ENCODE results near the gene MYOCD. TPM values are rescaled to one million over a fixed set of nuclear protein-coding genes. Genes with fewer than 3 reads are reported as not detected.

Gene MYOCD
- total RNA-seq, 1 experiment from 2014 or later, result not detected

- BruUV-seq (replicated peaks), result no TSS peak
- peaks cover 4% of the 10 kb centered on the region for H3K4me1 Mint-ChIP-seq (ENCODE audit: insufficient read depth, unreplicated experiment)
These were observed 72.9 kb downstream of the MYOCD start for GRCh38 chr17:12738624-12739023.

GRCh38 chr17:12739500-12739899 lies 73.8 kb downstream of the MYOCD start:
- CTCF ChIA-PET, result interaction anchor here (0.6 kb wide), 1 partner anchor 507 kb away, joined by 3 read pairs; no protein-coding TSS in a partner anchor
- TF ChIP-seq CTCF (IDR thresholded peaks at IDR 0.05; ENCODE audit: unreplicated experiment), result no peak
- no peak overlapping the region for H3K4me3 Mint-ChIP-seq (ENCODE audit: unreplicated experiment)
- peaks cover 31% of the 10 kb centered on the region for H3K27me3 Mint-ChIP-seq (ENCODE audit: insufficient read depth, unreplicated experiment)
- peaks cover 4% of the 10 kb centered on the region for H3K4me1 Mint-ChIP-seq (ENCODE audit: insufficient read depth, unreplicated experiment)
- POLR2A ChIA-PET, result no interaction called here
- no peaks in the 10 kb centered on the region for H3K36me3 Mint-ChIP-seq (ENCODE audit: insufficient read depth, unreplicated experiment)
- no peak overlapping the region for H3K27ac Mint-ChIP-seq (ENCODE audit: low read depth, unreplicated experiment)
- H3K9me3 Mint-ChIP-seq (ENCODE audit: unreplicated experiment), result no peaks in the 10 kb centered on the region
- no peak for DNase-seq (ENCODE audit: unreplicated experiment)
- BruUV-seq (replicated peaks), result no TSS peak
- intact Hi-C loops (cut with micrococcal nuclease), result no loop called here

More at GRCh38 chr17:12738624-12739023, 72.9 kb downstream of the MYOCD start:
- H3K36me3 Mint-ChIP-seq (ENCODE audit: insufficient read depth, unreplicated experiment), result no peaks in the 10 kb centered on the region
- TF ChIP-seq CTCF (IDR thresholded peaks at IDR 0.05; ENCODE audit: unreplicated experiment), result no peak
- no peak overlapping the region for H3K27ac Mint-ChIP-seq (ENCODE audit: low read depth, unreplicated experiment)
- H3K27me3 Mint-ChIP-seq (ENCODE audit: insufficient read depth, unreplicated experiment), result peaks cover 31% of the 10 kb centered on the region
- ChIA-PET CTCF (interaction anchor here (0.7 kb wide), 1 partner anchor 14 kb away, joined by 3 read pairs; no protein-coding TSS in a partner anchor), POLR2A (no interaction called here)
- H3K9me3 Mint-ChIP-seq (ENCODE audit: unreplicated experiment), result no peaks in the 10 kb centered on the region
- no peak for DNase-seq (ENCODE audit: unreplicated experiment)
- intact Hi-C loops (cut with micrococcal nuclease), result no loop called here
- H3K4me3 Mint-ChIP-seq (ENCODE audit: unreplicated experiment), result no peak overlapping the region

GRCh38 chr17:12743046-12743445 lies 77.4 kb downstream of the MYOCD start:
- Mint-ChIP-seq H3K36me3 (ENCODE audit: insufficient read depth, unreplicated experiment) (no peaks in the 10 kb centered on the region), H3K4me3 (ENCODE audit: unreplicated experiment) (no peak overlapping the region), H3K4me1 (ENCODE audit: insufficient read depth, unreplicated experiment) (no peaks in the 10 kb centered on the region), H3K27me3 (ENCODE audit: insufficient read depth, unreplicated experiment) (peaks cover 31% of the 10 kb centered on the region), H3K27ac (ENCODE audit: low read depth, unreplicated experiment) (no peak overlapping the region), H3K9me3 (ENCODE audit: unreplicated experiment) (peaks cover 10% of the 10 kb centered on the region)
- intact Hi-C loops (cut with micrococcal nuclease), result loop anchor here (2.0 kb wide), 1 partner anchor 196 kb away; no protein-coding TSS in a partner anchor
- TF ChIP-seq CTCF (IDR thresholded peaks at IDR 0.05; ENCODE audit: unreplicated experiment), result no peak
- BruUV-seq (replicated peaks), result no TSS peak
- peak; percentile 65 for DNase-seq (ENCODE audit: unreplicated experiment)
- ChIA-PET CTCF (interaction anchor here (0.6 to 2.6 kb wide), 10 partner anchors 8 to 562 kb away, joined by 3 to 24 read pairs (median 6); no protein-coding TSS in a partner anchor), POLR2A (no interaction called here)

GRCh38 chr17:12744298-12744697 lies 78.6 kb downstream of the MYOCD start:
- TF ChIP-seq CTCF (IDR thresholded peaks at IDR 0.05; ENCODE audit: unreplicated experiment), result no peak
- peak; percentile 69 for DNase-seq (ENCODE audit: unreplicated experiment)
- no TSS peak for BruUV-seq (replicated peaks)
- Mint-ChIP-seq H3K27me3 (ENCODE audit: insufficient read depth, unreplicated experiment) (peaks cover 23% of the 10 kb centered on the region), H3K4me1 (ENCODE audit: insufficient read depth, unreplicated experiment) (no peaks in the 10 kb centered on the region), H3K9me3 (ENCODE audit: unreplicated experiment) (peaks cover 10% of the 10 kb centered on the region), H3K36me3 (ENCODE audit: insufficient read depth, unreplicated experiment) (no peaks in the 10 kb centered on the region), H3K27ac (ENCODE audit: low read depth, unreplicated experiment) (no peak overlapping the region), H3K4me3 (ENCODE audit: unreplicated experiment) (no peak overlapping the region)
- POLR2A ChIA-PET, result interaction anchor here (0.8 kb wide), 1 partner anchor 21 kb away, joined by 4 read pairs; no protein-coding TSS in a partner anchor
- intact Hi-C loops (cut with micrococcal nuclease), result no loop called here
- CTCF ChIA-PET, result interaction anchor here (0.7 kb wide), 1 partner anchor 618 kb away, joined by 3 read pairs; no protein-coding TSS in a partner anchor
